H1 (cell line): ENCODE results near the gene CRYGN. TPM values are rescaled to one million over a fixed set of nuclear protein-coding genes. Genes with fewer than 3 reads are reported as not detected.

ENCODE experiments used
- CTCF ChIA-PET: fragments of 300-600 bp; sonication (Branson Sonifier 250); formaldehyde crosslinking; loops from one replicate; lab custom pipeline; 2021; ENCODE audit not compliant: partially characterized antibody; lab: Charles Lee
- POLR2A ChIA-PET: fragments of 300-600 bp; sonication (Branson Sonifier 250); formaldehyde crosslinking; loops from one replicate; lab custom pipeline; 2021; ENCODE audit warnings: inconsistent platforms; ENCODE audit not compliant: partially characterized antibody; lab: Charles Lee
- DNase-seq, 2 experiments: peaks; one replicate each; pipeline versions ENCODE4 v3.0.0 to v3.0.0-alpha.2; 2010 to 2022; ENCODE audit warnings: low spot score in 2 of 2, low read depth in 1 of 2, mixed read lengths in 1 of 2
- FAIRE-seq: peaks from 2 replicates; lab custom pipeline; 2011; peaks lifted over from hg19 to GRCh38; lab: Jason Lieb, UNC
- H2AFZ ChIP-seq: 2 replicates; pipeline ENCODE4 v1.8.1; 2012; ENCODE audit warnings: low read length, inconsistent platforms
- H2AK5ac ChIP-seq: 2 replicates; pipeline ENCODE4 v1.6.1; 2013; ENCODE audit warnings: low read depth, low read length
- H2BK120ac ChIP-seq: replicated peaks from 2 replicates; pipeline ENCODE3; 2013; ENCODE audit warnings: low read depth, low read length, inconsistent platforms
- H2BK12ac ChIP-seq: 2 replicates; pipeline ENCODE4 v1.6.1; 2013; ENCODE audit warnings: low read depth, low read length
- H2BK15ac ChIP-seq: 2 replicates; pipeline ENCODE4 v1.6.1; 2013; ENCODE audit warnings: low read length
- H2BK20ac ChIP-seq: 2 replicates; pipeline ENCODE4 v1.6.1; 2013; ENCODE audit warnings: low read length
- H2BK5ac ChIP-seq: 2 replicates; pipeline ENCODE4 v1.6.1; 2013; ENCODE audit warnings: low read depth, low read length
- H3K14ac ChIP-seq: 2 replicates; pipeline ENCODE4 v1.6.1; 2013; ENCODE audit warnings: inconsistent platforms; ENCODE audit not compliant: insufficient read length
- H3K18ac ChIP-seq: 2 replicates; pipeline ENCODE4 v1.6.1; 2013; ENCODE audit warnings: low read length; ENCODE audit errors: extremely low read depth
- H3K23ac ChIP-seq: 2 replicates; pipeline ENCODE4 v1.6.1; 2013; ENCODE audit warnings: inconsistent platforms; ENCODE audit not compliant: insufficient read length
- H3K23me2 ChIP-seq: 2 replicates; pipeline ENCODE4 v1.6.1; 2013; ENCODE audit warnings: low read depth, low read length
- H3K27ac ChIP-seq: 2 replicates; pipeline ENCODE4 v1.6.1; 2011; ENCODE audit warnings: low read depth, low read length, inconsistent platforms
- H3K27me3 ChIP-seq, 4 experiments: replicated peaks in 1 of 4; 1 replicate in 1 of 4; 2 replicates in 3 of 4; pipeline versions ENCODE4 v1.6.1 to v1.8.1; 2011 to 2013; ENCODE audit warnings: low read length in 3 of 4, mild to moderate bottlenecking in 3 of 4, inconsistent platforms in 2 of 4, mixed read lengths in 2 of 4, moderate library complexity in 1 of 4; ENCODE audit not compliant: control insufficient read depth in 3 of 4, insufficient read depth in 3 of 4; ENCODE audit errors: extremely low read depth in 1 of 4
- H3K36me3 ChIP-seq, 4 experiments: 2 replicates each; pipeline versions ENCODE4 v1.6.1 to v1.8.1; 2011 to 2013; ENCODE audit warnings: mild to moderate bottlenecking in 4 of 4, low read length in 3 of 4, moderate library complexity in 2 of 4, control low read depth in 1 of 4, inconsistent platforms in 1 of 4; ENCODE audit not compliant: insufficient read depth in 4 of 4, control insufficient read depth in 2 of 4
- H3K4ac ChIP-seq: replicated peaks from 2 replicates; pipeline ENCODE3; 2013; ENCODE audit warnings: low read length, low read depth, mixed read lengths, inconsistent platforms; ENCODE audit not compliant: insufficient read length
- H3K4me1 ChIP-seq, 4 experiments: replicated peaks in 1 of 4; 1 replicate in 1 of 4; 2 replicates in 3 of 4; pipeline versions ENCODE4 v1.6.1 to v1.8.1; 2011 to 2013; ENCODE audit warnings: low read length in 3 of 4, inconsistent platforms in 2 of 4, mixed read lengths in 1 of 4; ENCODE audit not compliant: insufficient read depth in 4 of 4, control insufficient read depth in 3 of 4
- H3K4me2 ChIP-seq, 2 experiments: 2 replicates each; pipeline versions ENCODE4 v1.6.1 to v1.8.1; 2011 to 2013; ENCODE audit warnings: low read depth in 2 of 2, low read length in 2 of 2, control low read depth in 1 of 2, inconsistent platforms in 1 of 2, mild to moderate bottlenecking in 1 of 2; ENCODE audit not compliant: insufficient read depth in 1 of 2
- H3K4me3 ChIP-seq, 4 experiments: fragments of 200-600, 300-600 bp in 1 of 4; sonication (generic), shearing (Covaris generic), sonication (Bioruptor Twin) in 1 of 4; 2 replicates each; pipeline versions ENCODE4 v1.5.1 to v1.8.1; 2011 to 2016; ENCODE audit warnings: low read length in 4 of 4, low read depth in 3 of 4, control low read depth in 2 of 4, inconsistent platforms in 2 of 4, mild to moderate bottlenecking in 2 of 4, mixed read lengths in 1 of 4, moderate library complexity in 1 of 4; ENCODE audit not compliant: insufficient read depth in 2 of 4; ENCODE audit errors: extremely low read depth in 1 of 4
- H3K56ac ChIP-seq: replicated peaks from 2 replicates; pipeline ENCODE3; 2013; ENCODE audit warnings: low read depth, mild to moderate bottlenecking, mixed read lengths, low read length, inconsistent platforms; ENCODE audit not compliant: insufficient read length
- H3K79me1 ChIP-seq: 2 replicates; pipeline ENCODE4 v1.6.1; 2013; ENCODE audit warnings: low read depth, low read length, control low read depth
- H3K79me2 ChIP-seq, 2 experiments: 2 replicates each; pipeline versions ENCODE4 v1.6.1 to v1.8.1; 2012 to 2013; ENCODE audit warnings: low read length in 2 of 2, mild to moderate bottlenecking in 2 of 2, inconsistent platforms in 1 of 2; ENCODE audit not compliant: insufficient read depth in 2 of 2, control insufficient read depth in 1 of 2
- H3K9ac ChIP-seq, 4 experiments: replicated peaks in 1 of 4; 1 replicate in 1 of 4; 2 replicates in 3 of 4; pipeline versions ENCODE4 v1.6.1 to v1.8.1; 2011 to 2013; ENCODE audit warnings: low read depth in 3 of 4, low read length in 3 of 4, control low read depth in 2 of 4, mild to moderate bottlenecking in 2 of 4, moderate library complexity in 2 of 4, inconsistent platforms in 1 of 4; ENCODE audit errors: extremely low read depth in 1 of 4
- H3K9me3 ChIP-seq, 2 experiments: 2 replicates each; pipeline versions ENCODE4 v1.6.1 to v1.8.1; 2012 to 2013; ENCODE audit warnings: mild to moderate bottlenecking in 2 of 2, moderate library complexity in 2 of 2, control low read depth in 1 of 2, inconsistent platforms in 1 of 2, low read depth in 1 of 2, low read length in 1 of 2, mixed read lengths in 1 of 2; ENCODE audit not compliant: insufficient read depth in 2 of 2
- H4K20me1 ChIP-seq, 2 experiments: replicated peaks in 1 of 2; 2 replicates each; pipeline versions ENCODE3 to v1.8.1; 2011 to 2013; ENCODE audit warnings: inconsistent platforms in 2 of 2, low read length in 2 of 2, mild to moderate bottlenecking in 1 of 2; ENCODE audit not compliant: insufficient read depth in 2 of 2, control insufficient read depth in 1 of 2
- H4K5ac ChIP-seq: 2 replicates; pipeline ENCODE4 v1.6.1; 2013; ENCODE audit warnings: low read length, low read depth, mixed read lengths, inconsistent platforms; ENCODE audit not compliant: insufficient read length
- H4K8ac ChIP-seq: 2 replicates; pipeline ENCODE4 v1.8.0; 2013; ENCODE audit warnings: mild to moderate bottlenecking, moderate library complexity, low read length, inconsistent platforms; ENCODE audit not compliant: insufficient read depth; ENCODE audit errors: extremely low read depth
- H4K91ac ChIP-seq: replicated peaks from 2 replicates; pipeline ENCODE3; 2013; ENCODE audit warnings: low read length, mixed read lengths, inconsistent platforms; ENCODE audit not compliant: insufficient read length
- CHD1 ChIP-seq: IDR thresholded peaks from 2 replicates; pipeline ENCODE4 v1.6.1; 2012; ENCODE audit warnings: low read depth, low read length, improper control_type of control experiment
- EGR1 ChIP-seq: IDR thresholded peaks from 2 replicates; pipeline ENCODE4 v1.6.1; 2011; ENCODE audit warnings: low read depth, low read length, borderline replicate concordance
- KDM5A ChIP-seq: fragments of 200-600 bp; IDR thresholded peaks from 2 replicates; pipeline ENCODE4 v1.7.1; 2012; ENCODE audit warnings: mild to moderate bottlenecking, low read length, inconsistent platforms, mixed read lengths
- MAFK ChIP-seq: IDR thresholded peaks from 2 replicates; pipeline ENCODE4 v1.6.1; 2012; ENCODE audit warnings: low read depth, mild to moderate bottlenecking, improper control_type of control experiment, low read length
- NANOG ChIP-seq: IDR thresholded peaks from 2 replicates; pipeline ENCODE4 v1.6.1; 2011; ENCODE audit warnings: low read length, low read depth, mild to moderate bottlenecking, inconsistent platforms; ENCODE audit not compliant: insufficient read depth, poor library complexity, severe bottlenecking
- TAF1 ChIP-seq: IDR thresholded peaks from 2 replicates; pipeline ENCODE4 v1.6.1; 2011; ENCODE audit warnings: mild to moderate bottlenecking, low read depth, low read length
- TAF7 ChIP-seq: optimal IDR thresholded peaks from 2 replicates; pipeline ENCODE3; 2011; ENCODE audit warnings: low read depth, mild to moderate bottlenecking, inconsistent platforms, low read length, moderate library complexity, borderline replicate concordance
- WGBS, 2 experiments: shearing (Covaris generic) in 1 of 2; methylation state at CpG; one replicate each; pipeline versions ENCODE4 v1.1.6 to v1.1.7; 2013 to 2015; ENCODE audit warnings: low lambda C conversion rate in 2 of 2, mixed read lengths in 2 of 2, inconsistent platforms in 1 of 2, low coverage in 1 of 2, missing lambda C conversion rate in 1 of 2; ENCODE audit not compliant: insufficient replicate concordance in 2 of 2, insufficient coverage in 1 of 2, insufficient read length in 1 of 2; ENCODE audit errors: extremely low coverage in 1 of 2, missing lambda C conversion rate in 1 of 2; 5-methylcytosine and 5-hydroxymethylcytosine counted together
- polyA plus RNA-seq, 7 experiments: library from polyadenylated mRNA; depleted of rRNA in 3 of 7; stranded (reverse) in 5 of 7; unstranded in 2 of 7; fragments of >200 nt in 5 of 7; fragments of 200-250 nt in 2 of 7; gene quantifications; 1 replicate in 5 of 7; 2 replicates in 1 of 7; 4 replicates in 1 of 7; pipeline versions ENCODE4 v1.2.1 to v1.2.3, GENCODE V29; 2011 to 2013; ENCODE audit warnings: missing spikeins in 2 of 7, mixed read lengths in 2 of 7
- total RNA-seq: library from RNA; stranded (reverse); fragmentation: NEBNext Ultra II Directional; extraction: Animal tissue kit (Norgen Biotek cat#: 25700); gene quantifications from 2 replicates; pipeline ENCODE4 v1.2.1, GENCODE V29; 2021
- TF ChIP-seq, protein P1 (sequence below): IDR thresholded peaks from 2 replicates; pipeline ENCODE4 v1.6.1; 2012; ENCODE audit warnings: inconsistent platforms

The CRYGN gene
- total and polyA plus RNA-seq, 2 of the 8 experiments (the other 6 are each of a cell fraction or from before 2014, with no cell fraction given), result 0.98 to 1.6 TPM

DNA sequence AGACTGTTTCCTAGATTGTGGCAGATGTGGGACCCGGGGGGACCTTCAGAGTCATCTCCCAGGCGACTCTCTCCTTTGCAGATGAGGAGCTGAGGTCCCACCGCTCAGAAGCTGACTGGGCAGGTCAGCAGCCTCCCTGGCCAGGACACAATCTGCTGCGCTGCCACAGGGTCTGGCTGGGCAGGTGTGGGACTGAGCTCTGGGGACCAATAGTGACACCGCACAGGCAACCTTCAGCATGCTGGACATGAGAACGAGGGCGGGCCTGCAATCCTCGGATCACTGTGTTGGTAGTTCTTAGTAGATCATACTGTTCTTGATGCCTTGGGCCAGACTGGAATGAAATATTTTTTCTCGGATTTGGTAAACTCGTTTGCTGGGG, 20.5 kb upstream of the CRYGN start:
- no peaks in the 10 kb centered on the region for H3K79me1 ChIP-seq
- no peaks in the 10 kb centered on the region for H3K79me2 ChIP-seq
- 0 out of 2 replicates have a peak overlapping the region, but pooled peaks have one; percentile 66 for H2BK20ac ChIP-seq
- ChIA-PET POLR2A (interaction anchor here (0.7 to 3.9 kb wide), 8 partner anchors 8 to 58 kb away, joined by 3 to 29 read pairs (median 3); no protein-coding TSS in a partner anchor), CTCF (interaction anchor here (0.5 to 5.8 kb wide), 9 partner anchors 11 to 332 kb away, joined by 3 to 49 read pairs (median 4); no protein-coding TSS in a partner anchor)
- H3K4ac ChIP-seq, result no peak overlapping the region
- peak in 1 of 2 experiments; percentile 45 for DNase-seq
- peak overlapping the region; percentile 84 for H2AK5ac ChIP-seq
- WGBS, 2 experiments, result 95% methylated on average over 10 of the region's 10 CpGs; no CpG with 5 or more reads in 1 of the 2 experiments
- peak overlapping the region; percentile 66; the same call in 1 of the 2 replicates for H2BK15ac ChIP-seq
- H3K9me3 ChIP-seq, result peaks cover 19 to 34% of the 10 kb centered on the region in 2 experiments
- H3K36me3 ChIP-seq, result peaks cover 2 to 19% (median 12%) of the 10 kb centered on the region in 4 experiments; a peak in 6 of 8 replicates
- H3K23me2 ChIP-seq, result no peaks in the 10 kb centered on the region; the same call in 1 of the 2 replicates
- H3K14ac ChIP-seq, result no peak overlapping the region
- TF ChIP-seq EGR1 (no peak), KDM5A (no peak), TAF7 (no peak), CHD1 (no peak), TAF1 (no peak), NANOG (no peak), MAFK (no peak)
- TF ChIP-seq, protein P1, sequence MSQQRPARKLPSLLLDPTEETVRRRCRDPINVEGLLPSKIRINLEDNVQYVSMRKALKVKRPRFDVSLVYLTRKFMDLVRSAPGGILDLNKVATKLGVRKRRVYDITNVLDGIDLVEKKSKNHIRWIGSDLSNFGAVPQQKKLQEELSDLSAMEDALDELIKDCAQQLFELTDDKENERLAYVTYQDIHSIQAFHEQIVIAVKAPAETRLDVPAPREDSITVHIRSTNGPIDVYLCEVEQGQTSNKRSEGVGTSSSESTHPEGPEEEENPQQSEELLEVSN, result 0 out of 2 replicates have a peak, but pooled peaks have one; percentile 12
- H3K23ac ChIP-seq, result no peak overlapping the region
- H4K5ac ChIP-seq, result peak overlapping the region; percentile 19
- no peak overlapping the region; the same call in 1 of the 2 replicates for H3K27ac ChIP-seq
- peak overlapping the region; percentile 66 for H2BK5ac ChIP-seq
- peak overlapping the region; percentile 74 for H3K18ac ChIP-seq
- peak overlapping the region; percentile 91 for H2BK120ac ChIP-seq
- H3K56ac ChIP-seq, result no peak overlapping the region
- H2AFZ ChIP-seq, result no peak overlapping the region
- H3K4me2 ChIP-seq, result 0 out of 4 replicates have a peak overlapping the region, but pooled peaks of 1 of the 2 experiments have one; percentile 26
- H3K4me3 ChIP-seq, result no peak overlapping the region
- 0 out of 2 replicates have a peak overlapping the region, but pooled peaks have one; percentile 18 for H2BK12ac ChIP-seq
- no peak overlapping the region for H3K9ac ChIP-seq
- FAIRE-seq, result no peak
- H3K27me3 ChIP-seq, result no peaks in the 10 kb centered on the region
- no peaks in the 10 kb centered on the region for H4K20me1 ChIP-seq
- H3K4me1 ChIP-seq, result peaks cover 14 to 33% (median 23%) of the 10 kb centered on the region in 4 experiments
- peak overlapping the region; percentile 72 for H4K91ac ChIP-seq
- H4K8ac ChIP-seq, result no peak overlapping the region
